ENCODE data around the gene TRAPPC11. TPM values are rescaled to one million over a fixed set of nuclear protein-coding genes. Genes with fewer than 3 reads are reported as not detected.
A peak's percentile ranks its signal among the peaks of the same experiment; 100 is the strongest.

TRAPPC11 gene
- total and polyA plus RNA-seq, 2 of the 13 experiments (the other 11 are each of a cell fraction or from before 2014, with no cell fraction given), result 18.0 to 23.2 TPM

DNA sequence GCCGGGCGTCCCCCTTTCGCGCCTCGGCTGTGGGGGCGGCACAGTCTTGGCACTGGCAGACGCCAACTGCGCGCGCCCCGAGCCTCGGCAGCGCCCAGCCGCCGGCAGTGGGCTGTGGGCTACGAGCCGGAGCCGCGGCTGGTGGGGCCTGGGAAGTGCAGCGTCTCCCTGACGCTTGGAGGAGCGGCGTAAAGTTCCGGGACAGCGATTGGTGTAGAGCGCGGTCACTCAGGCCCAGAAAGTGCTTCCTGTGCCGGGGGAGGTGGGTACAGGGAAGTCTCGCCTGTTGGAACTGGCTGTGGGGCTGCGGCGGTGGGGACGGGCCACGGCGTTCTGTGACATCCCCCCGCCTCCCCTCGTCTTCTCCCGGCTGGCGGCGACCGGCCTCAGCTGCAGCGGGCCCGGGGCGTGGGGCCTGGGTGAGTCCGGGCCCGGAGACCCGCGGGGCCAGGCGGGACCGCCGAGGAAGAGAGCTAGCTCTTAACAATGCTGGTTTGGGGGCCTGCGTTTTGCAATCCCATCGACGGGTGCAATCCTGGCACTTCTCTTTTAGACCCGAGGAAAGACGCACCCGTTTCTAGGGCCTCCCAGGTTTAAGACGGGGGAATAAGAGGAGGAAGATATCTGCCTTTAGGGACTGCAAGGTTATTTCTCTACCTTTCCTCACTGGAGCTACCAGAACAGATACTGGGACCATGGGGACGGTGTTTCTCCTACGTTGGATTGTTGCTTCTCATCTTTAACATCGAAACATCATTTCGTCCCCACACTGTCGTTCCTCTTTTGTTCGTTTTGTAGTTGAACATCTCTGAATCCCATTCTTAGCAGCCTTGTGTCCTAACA, at the start of gene TRAPPC11, which contains the start of gene RWDD4 (continued):
- TF ChIP-seq MIER2 (CRISPR knock-in tag; IDR thresholded peaks at IDR 0.05) (no peak), ZNF598 (CRISPR knock-in tag; IDR thresholded peaks at IDR 0.05; ENCODE audit: borderline replicate concordance) (no peak), SYNCRIP (IDR thresholded peaks at IDR 0.05; ENCODE audit: insufficient read depth, low read depth, low read length) (no peak), ZMYM4 (CRISPR knock-in tag; IDR thresholded peaks at IDR 0.05) (peak; percentile 68), PHB2 (IDR thresholded peaks at IDR 0.05; ENCODE audit: partially characterized antibody) (no peak), ELF1 (CRISPR knock-in tag; IDR thresholded peaks at IDR 0.05) (peak; percentile 73), ZSCAN12 (CRISPR knock-in tag; IDR thresholded peaks at IDR 0.05) (0 out of 2 replicates have a peak, but pooled peaks have one; percentile 12), SRY (CRISPR knock-in tag; IDR thresholded peaks at IDR 0.05) (peak; percentile 81; the same call in 1 of the 2 replicates), MTA1 (CRISPR knock-in tag; IDR thresholded peaks at IDR 0.05; ENCODE audit: borderline replicate concordance) (0 out of 2 replicates have a peak, but pooled peaks have one; percentile 46), KAT7 (CRISPR knock-in tag; IDR thresholded peaks at IDR 0.05; ENCODE audit: borderline replicate concordance) (peak; percentile 70; the same call in 1 of the 2 replicates), PAX8 (CRISPR knock-in tag; IDR thresholded peaks at IDR 0.05; ENCODE audit: borderline replicate concordance) (peak; percentile 53; the same call in 1 of the 2 replicates), FOXA1 (IDR thresholded peaks at IDR 0.05) (no peak), FOXA1 (CRISPR knock-in tag; IDR thresholded peaks at IDR 0.05) (0 out of 2 replicates have a peak, but pooled peaks have one; percentile 15), POLR2G (IDR thresholded peaks at IDR 0.05; ENCODE audit: low read depth, low read length) (peak; percentile 87), ZNF768 (CRISPR knock-in tag; IDR thresholded peaks at IDR 0.05) (peak; percentile 25; the same call in 1 of the 2 replicates), BCL6 (CRISPR knock-in tag; IDR thresholded peaks at IDR 0.05) (0 out of 2 replicates have a peak, but pooled peaks have one; percentile 6), GABPB1 (CRISPR knock-in tag; IDR thresholded peaks at IDR 0.05) (peak; percentile 96), RXRA (CRISPR knock-in tag; IDR thresholded peaks at IDR 0.05) (peak; percentile 60; the same call in 1 of the 2 replicates), ZNF562 (CRISPR knock-in tag; IDR thresholded peaks at IDR 0.05; ENCODE audit: borderline replicate concordance) (no peak)
- TF ChIP-seq, protein P1, sequence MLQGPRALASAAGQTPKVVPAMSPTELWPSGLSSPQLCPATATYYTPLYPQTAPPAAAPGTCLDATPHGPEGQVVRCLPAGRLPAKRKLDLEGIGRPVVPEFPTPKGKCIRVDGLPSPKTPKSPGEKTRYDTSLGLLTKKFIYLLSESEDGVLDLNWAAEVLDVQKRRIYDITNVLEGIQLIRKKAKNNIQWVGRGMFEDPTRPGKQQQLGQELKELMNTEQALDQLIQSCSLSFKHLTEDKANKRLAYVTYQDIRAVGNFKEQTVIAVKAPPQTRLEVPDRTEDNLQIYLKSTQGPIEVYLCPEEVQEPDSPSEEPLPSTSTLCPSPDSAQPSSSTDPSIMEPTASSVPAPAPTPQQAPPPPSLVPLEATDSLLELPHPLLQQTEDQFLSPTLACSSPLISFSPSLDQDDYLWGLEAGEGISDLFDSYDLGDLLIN (CRISPR knock-in tag; IDR thresholded peaks at IDR 0.05; ENCODE audit: borderline replicate concordance), result peak; percentile 48; the same call in 1 of the 2 replicates
- TF ChIP-seq, protein P2, sequence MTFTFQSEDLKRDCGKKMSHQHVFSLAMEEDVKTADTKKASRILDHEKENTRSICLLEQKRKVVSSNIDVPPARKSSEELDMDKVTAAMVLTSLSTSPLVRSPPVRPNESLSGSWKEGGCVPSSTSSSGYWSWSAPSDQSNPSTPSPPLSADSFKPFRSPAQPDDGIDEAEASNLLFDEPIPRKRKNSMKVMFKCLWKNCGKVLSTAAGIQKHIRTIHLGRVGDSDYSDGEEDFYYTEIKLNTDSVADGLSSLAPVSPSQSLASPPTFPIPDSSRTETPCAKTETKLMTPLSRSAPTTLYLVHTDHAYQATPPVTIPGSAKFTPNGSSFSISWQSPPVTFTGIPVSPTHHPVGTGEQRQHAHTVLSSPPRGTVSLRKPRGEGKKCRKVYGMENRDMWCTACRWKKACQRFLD (CRISPR knock-in tag; IDR thresholded peaks at IDR 0.05; ENCODE audit: borderline replicate concordance), result peak; percentile 75; the same call in 1 of the 2 replicates
- TF ChIP-seq, protein P3, sequence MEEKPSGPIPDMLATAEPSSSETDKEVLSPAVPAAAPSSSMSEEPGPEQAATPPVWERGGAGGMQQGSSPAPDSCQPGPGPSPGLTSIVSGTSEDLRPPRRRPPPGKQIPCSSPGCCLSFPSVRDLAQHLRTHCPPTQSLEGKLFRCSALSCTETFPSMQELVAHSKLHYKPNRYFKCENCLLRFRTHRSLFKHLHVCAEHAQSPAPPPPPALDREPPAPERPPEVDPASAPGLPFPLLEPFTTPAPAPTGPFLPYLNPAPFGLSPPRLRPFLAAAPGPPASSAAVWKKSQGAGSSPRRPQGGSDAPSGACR (CRISPR knock-in tag; IDR thresholded peaks at IDR 0.05), result 0 out of 2 replicates have a peak, but pooled peaks have one; percentile 48
- TF ChIP-seq, protein P4, sequence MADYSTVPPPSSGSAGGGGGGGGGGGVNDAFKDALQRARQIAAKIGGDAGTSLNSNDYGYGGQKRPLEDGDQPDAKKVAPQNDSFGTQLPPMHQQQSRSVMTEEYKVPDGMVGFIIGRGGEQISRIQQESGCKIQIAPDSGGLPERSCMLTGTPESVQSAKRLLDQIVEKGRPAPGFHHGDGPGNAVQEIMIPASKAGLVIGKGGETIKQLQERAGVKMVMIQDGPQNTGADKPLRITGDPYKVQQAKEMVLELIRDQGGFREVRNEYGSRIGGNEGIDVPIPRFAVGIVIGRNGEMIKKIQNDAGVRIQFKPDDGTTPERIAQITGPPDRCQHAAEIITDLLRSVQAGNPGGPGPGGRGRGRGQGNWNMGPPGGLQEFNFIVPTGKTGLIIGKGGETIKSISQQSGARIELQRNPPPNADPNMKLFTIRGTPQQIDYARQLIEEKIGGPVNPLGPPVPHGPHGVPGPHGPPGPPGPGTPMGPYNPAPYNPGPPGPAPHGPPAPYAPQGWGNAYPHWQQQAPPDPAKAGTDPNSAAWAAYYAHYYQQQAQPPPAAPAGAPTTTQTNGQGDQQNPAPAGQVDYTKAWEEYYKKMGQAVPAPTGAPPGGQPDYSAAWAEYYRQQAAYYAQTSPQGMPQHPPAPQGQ (CRISPR knock-in tag; IDR thresholded peaks at IDR 0.05; ENCODE audit: borderline replicate concordance), result no peak
- TF ChIP-seq, protein P5, sequence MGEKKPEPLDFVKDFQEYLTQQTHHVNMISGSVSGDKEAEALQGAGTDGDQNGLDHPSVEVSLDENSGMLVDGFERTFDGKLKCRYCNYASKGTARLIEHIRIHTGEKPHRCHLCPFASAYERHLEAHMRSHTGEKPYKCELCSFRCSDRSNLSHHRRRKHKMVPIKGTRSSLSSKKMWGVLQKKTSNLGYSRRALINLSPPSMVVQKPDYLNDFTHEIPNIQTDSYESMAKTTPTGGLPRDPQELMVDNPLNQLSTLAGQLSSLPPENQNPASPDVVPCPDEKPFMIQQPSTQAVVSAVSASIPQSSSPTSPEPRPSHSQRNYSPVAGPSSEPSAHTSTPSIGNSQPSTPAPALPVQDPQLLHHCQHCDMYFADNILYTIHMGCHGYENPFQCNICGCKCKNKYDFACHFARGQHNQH (CRISPR knock-in tag; IDR thresholded peaks at IDR 0.05), result peak; percentile 19; the same call in 1 of the 2 replicates
